ENCODE data around the gene CPVL.

DNA sequence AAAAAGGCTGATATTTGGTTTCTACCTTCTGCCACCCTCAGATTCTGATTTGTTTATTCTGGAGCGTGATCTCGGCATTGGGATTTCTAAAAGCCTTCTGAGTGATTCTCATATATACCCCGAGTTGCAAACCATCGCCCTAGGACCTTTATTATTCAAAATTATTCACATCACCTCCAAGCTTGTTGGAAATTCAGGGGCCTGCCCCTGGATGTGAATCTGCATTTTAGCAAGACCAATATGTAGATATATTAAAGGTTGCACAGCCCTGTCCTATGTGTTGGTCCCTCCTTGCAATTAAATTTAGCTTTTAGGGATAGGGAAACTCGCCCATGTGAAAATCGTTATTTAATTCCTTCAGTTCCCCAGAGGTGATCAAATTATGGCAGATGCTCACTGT, 39.3 kb upstream of the CPVL start:
- TF ChIP-seq, protein P1, sequence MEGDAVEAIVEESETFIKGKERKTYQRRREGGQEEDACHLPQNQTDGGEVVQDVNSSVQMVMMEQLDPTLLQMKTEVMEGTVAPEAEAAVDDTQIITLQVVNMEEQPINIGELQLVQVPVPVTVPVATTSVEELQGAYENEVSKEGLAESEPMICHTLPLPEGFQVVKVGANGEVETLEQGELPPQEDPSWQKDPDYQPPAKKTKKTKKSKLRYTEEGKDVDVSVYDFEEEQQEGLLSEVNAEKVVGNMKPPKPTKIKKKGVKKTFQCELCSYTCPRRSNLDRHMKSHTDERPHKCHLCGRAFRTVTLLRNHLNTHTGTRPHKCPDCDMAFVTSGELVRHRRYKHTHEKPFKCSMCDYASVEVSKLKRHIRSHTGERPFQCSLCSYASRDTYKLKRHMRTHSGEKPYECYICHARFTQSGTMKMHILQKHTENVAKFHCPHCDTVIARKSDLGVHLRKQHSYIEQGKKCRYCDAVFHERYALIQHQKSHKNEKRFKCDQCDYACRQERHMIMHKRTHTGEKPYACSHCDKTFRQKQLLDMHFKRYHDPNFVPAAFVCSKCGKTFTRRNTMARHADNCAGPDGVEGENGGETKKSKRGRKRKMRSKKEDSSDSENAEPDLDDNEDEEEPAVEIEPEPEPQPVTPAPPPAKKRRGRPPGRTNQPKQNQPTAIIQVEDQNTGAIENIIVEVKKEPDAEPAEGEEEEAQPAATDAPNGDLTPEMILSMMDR (IDR thresholded peaks at IDR 0.05), result no peak
- TF ChIP-seq POLR2A (IDR thresholded peaks at IDR 0.05), result no peak

All from body of pancreas (tissue), 4 donors.